ENCODE data around the gene ZBTB12. TPM values are rescaled to one million over a fixed set of nuclear protein-coding genes. Genes with fewer than 3 reads are reported as not detected.

The ZBTB12 gene
- total and polyA plus RNA-seq, 2 of the 13 experiments (the other 11 are each of a cell fraction or from before 2014, with no cell fraction given), result 4.8 to 6.0 TPM

GRCh38 chr6:31901953-31902643, at the start of gene ZBTB12 (continued):
- peak; percentile 62 for TF ChIP-seq ELF3 (CRISPR knock-in tag; IDR thresholded peaks at IDR 0.05)
- TF ChIP-seq NR0B2 (CRISPR knock-in tag; IDR thresholded peaks at IDR 0.05), result peak; percentile 52; the same call in 1 of the 2 replicates
- TF ChIP-seq ZFP91 (CRISPR knock-in tag; IDR thresholded peaks at IDR 0.05; ENCODE audit: borderline replicate concordance), result peak; percentile 89
- peak; percentile 8; the same call in 1 of the 2 replicates for TF ChIP-seq ZNF782 (CRISPR knock-in tag; IDR thresholded peaks at IDR 0.05; ENCODE audit: borderline replicate concordance)
- no peak for TF ChIP-seq ZNF678 (CRISPR knock-in tag; IDR thresholded peaks at IDR 0.05)
- TF ChIP-seq U2AF1 (optimal IDR thresholded peaks at IDR 0.05; ENCODE audit: low read depth, low read length), result no peak
- TF ChIP-seq CENPT (CRISPR knock-in tag; IDR thresholded peaks at IDR 0.05; ENCODE audit: low read depth), result peak; percentile 76; the same call in 1 of the 2 replicates
- TF ChIP-seq HIC2 (CRISPR knock-in tag; IDR thresholded peaks at IDR 0.05; ENCODE audit: low read depth), result peak; percentile 71; the same call in 1 of the 2 replicates
- TF ChIP-seq ZNF672 (CRISPR knock-in tag; IDR thresholded peaks at IDR 0.05), result peak; percentile 80
- no peak for TF ChIP-seq LCORL (IDR thresholded peaks at IDR 0.05)
- peak; percentile 75; the same call in 1 of the 2 replicates for TF ChIP-seq LCORL (CRISPR knock-in tag; IDR thresholded peaks at IDR 0.05)
- TF ChIP-seq HOXA5 (CRISPR knock-in tag; IDR thresholded peaks at IDR 0.05), result peak; percentile 52; the same call in 1 of the 2 replicates
- TF ChIP-seq ZNF841 (CRISPR knock-in tag; IDR thresholded peaks at IDR 0.05; ENCODE audit: borderline replicate concordance), result no peak
- TF ChIP-seq ZNF333 (CRISPR knock-in tag; IDR thresholded peaks at IDR 0.05; ENCODE audit: borderline replicate concordance), result 0 out of 2 replicates have a peak, but pooled peaks have one; percentile 14
- TF ChIP-seq RORA (CRISPR knock-in tag; IDR thresholded peaks at IDR 0.05), result 0 out of 2 replicates have a peak, but pooled peaks have one; percentile 19
- TF ChIP-seq SAP130 (CRISPR knock-in tag; IDR thresholded peaks at IDR 0.05; ENCODE audit: low read depth), result peak; percentile 66; the same call in 1 of the 2 replicates
- peak; percentile 45; the same call in 1 of the 2 replicates for TF ChIP-seq ATF7-NPFF (CRISPR knock-in tag; IDR thresholded peaks at IDR 0.05; ENCODE audit: low read depth)
- TF ChIP-seq CCDC6 (CRISPR knock-in tag; IDR thresholded peaks at IDR 0.05), result 0 out of 2 replicates have a peak, but pooled peaks have one; percentile 47
- 0 out of 2 replicates have a peak, but pooled peaks have one; percentile 15 for TF ChIP-seq ZFP90 (CRISPR knock-in tag; IDR thresholded peaks at IDR 0.05; ENCODE audit: borderline replicate concordance)
- TF ChIP-seq UBTF (CRISPR knock-in tag; IDR thresholded peaks at IDR 0.05), result no peak; the same call in 1 of the 2 replicates
- peak in 1 of 2 experiments; percentile 30; a peak in 1 of 4 replicates for TF ChIP-seq EP300 (IDR thresholded peaks at IDR 0.05; ENCODE audit: low read depth in 2 of 2, low read length in 2 of 2)
- no peak; the same call in 1 of the 2 replicates for TF ChIP-seq EP300 (CRISPR knock-in tag; IDR thresholded peaks at IDR 0.05; ENCODE audit: borderline replicate concordance)

Measured in HepG2 (cell line).